Stimulated activated naive CD8-positive, alpha-beta T cell treated with anti-CD3 and anti-CD28 coated beads, Interleukin-15, Interleukin-2, amounts not matched to agents 100 ng/mL and 50 ng/mL, for 24 hours (primary cell): ENCODE data around the gene WIF1.

Experiments used
- H3K27ac Mint-ChIP-seq: one replicate; pipeline ENCODE4 v1.8.0; 2021; ENCODE audit warnings: mild to moderate bottlenecking, mixed read lengths
- H3K27me3 Mint-ChIP-seq: one replicate; pipeline ENCODE4 v1.8.0; 2021; ENCODE audit warnings: mixed read lengths
- H3K36me3 Mint-ChIP-seq: one replicate; pipeline ENCODE4 v1.8.0; 2021; ENCODE audit warnings: low read depth, mixed read lengths
- H3K4me1 Mint-ChIP-seq: one replicate; pipeline ENCODE4 v1.8.0; 2021; ENCODE audit warnings: low read depth, mixed read lengths
- H3K4me3 Mint-ChIP-seq: one replicate; pipeline ENCODE4 v1.8.0; 2021; ENCODE audit warnings: mild to moderate bottlenecking, mixed read lengths
- H3K9me3 Mint-ChIP-seq: one replicate; pipeline ENCODE4 v1.8.0; 2021; ENCODE audit warnings: mixed read lengths

WIF1 gene

GRCh38 chr12:65022960-65023359 is 98.1 kb downstream of the WIF1 start:
- peaks cover 4% of the 10 kb centered on the region for H3K9me3 Mint-ChIP-seq
- no peaks in the 10 kb centered on the region for H3K36me3 Mint-ChIP-seq
- no peak overlapping the region for H3K4me3 Mint-ChIP-seq
- H3K4me1 Mint-ChIP-seq = no peaks in the 10 kb centered on the region
- no peak overlapping the region for H3K27ac Mint-ChIP-seq
- peaks cover 11% of the 10 kb centered on the region for H3K27me3 Mint-ChIP-seq

GRCh38 chr12:65022421-65022820 is 98.7 kb downstream of the WIF1 start:
- H3K9me3 Mint-ChIP-seq = peaks cover 4% of the 10 kb centered on the region
- H3K27me3 Mint-ChIP-seq = peaks cover 11% of the 10 kb centered on the region
- no peak overlapping the region for H3K27ac Mint-ChIP-seq
- H3K4me1 Mint-ChIP-seq = no peaks in the 10 kb centered on the region
- H3K36me3 Mint-ChIP-seq = no peaks in the 10 kb centered on the region
- H3K4me3 Mint-ChIP-seq = no peak overlapping the region

- Mint-ChIP-seq H3K27me3 (peaks cover 18% of the 10 kb centered on the region), H3K27ac (no peak overlapping the region), H3K9me3 (no peaks in the 10 kb centered on the region), H3K4me3 (no peak overlapping the region), H3K36me3 (no peaks in the 10 kb centered on the region), H3K4me1 (no peaks in the 10 kb centered on the region)
These were observed 101.3 kb downstream of the WIF1 start for GRCh38 chr12:65019696-65020234.

- H3K4me1 Mint-ChIP-seq = no peaks in the 10 kb centered on the region
- H3K27me3 Mint-ChIP-seq = peaks cover 23% of the 10 kb centered on the region
- H3K9me3 Mint-ChIP-seq = no peaks in the 10 kb centered on the region
- no peak overlapping the region for H3K4me3 Mint-ChIP-seq
- no peak overlapping the region for H3K27ac Mint-ChIP-seq
- H3K36me3 Mint-ChIP-seq = no peaks in the 10 kb centered on the region
These were observed 104.0 kb downstream of the WIF1 start for GRCh38 chr12:65016881-65017650.

GRCh38 chr12:65015850-65016249 is 105.3 kb downstream of the WIF1 start:
- Mint-ChIP-seq H3K4me3 (no peak overlapping the region), H3K27ac (no peak overlapping the region), H3K9me3 (no peaks in the 10 kb centered on the region), H3K36me3 (no peaks in the 10 kb centered on the region), H3K4me1 (no peaks in the 10 kb centered on the region), H3K27me3 (peaks cover 24% of the 10 kb centered on the region)

- Mint-ChIP-seq H3K36me3 (no peaks in the 10 kb centered on the region), H3K9me3 (no peaks in the 10 kb centered on the region), H3K4me1 (no peaks in the 10 kb centered on the region), H3K27me3 (peaks cover 24% of the 10 kb centered on the region), H3K27ac (no peak overlapping the region), H3K4me3 (no peak overlapping the region)
These were observed 106.4 kb downstream of the WIF1 start for GRCh38 chr12:65014504-65015271.

GRCh38 chr12:65010437-65010836 is 110.7 kb downstream of the WIF1 start:
- H3K27ac Mint-ChIP-seq = no peak overlapping the region
- H3K4me1 Mint-ChIP-seq = no peaks in the 10 kb centered on the region
- H3K4me3 Mint-ChIP-seq = no peak overlapping the region
- peaks cover 16% of the 10 kb centered on the region for H3K27me3 Mint-ChIP-seq
- no peaks in the 10 kb centered on the region for H3K36me3 Mint-ChIP-seq
- no peaks in the 10 kb centered on the region for H3K9me3 Mint-ChIP-seq

GRCh38 chr12:65005716-65006115 is 115.4 kb downstream of the WIF1 start:
- H3K4me1 Mint-ChIP-seq = no peaks in the 10 kb centered on the region
- H3K27ac Mint-ChIP-seq = no peak overlapping the region
- peaks cover 11% of the 10 kb centered on the region for H3K9me3 Mint-ChIP-seq
- peaks cover 8% of the 10 kb centered on the region for H3K27me3 Mint-ChIP-seq
- no peak overlapping the region for H3K4me3 Mint-ChIP-seq
- no peaks in the 10 kb centered on the region for H3K36me3 Mint-ChIP-seq

- H3K27ac Mint-ChIP-seq = no peak overlapping the region
- H3K27me3 Mint-ChIP-seq = peaks cover 12% of the 10 kb centered on the region
- H3K9me3 Mint-ChIP-seq = peaks cover 11% of the 10 kb centered on the region
- H3K36me3 Mint-ChIP-seq = no peaks in the 10 kb centered on the region
- no peaks in the 10 kb centered on the region for H3K4me1 Mint-ChIP-seq
- no peak overlapping the region for H3K4me3 Mint-ChIP-seq
These were observed 116.8 kb downstream of the WIF1 start for GRCh38 chr12:65004270-65004669.
